ENCODE results near the gene HES7.

The HES7 gene

GRCh38 chr17:8163978-8164814, 40.3 kb upstream of the HES7 start:
- no peak for DNase-seq (ENCODE audit: low read depth)
- H3K4me3 ChIP-seq (ENCODE audit: low read depth, low read length), result no peak overlapping the region
- in situ Hi-C loops (cut with HindIII; ENCODE audit: low sequenced_read_pairs), result no loop called here
- no peak for TF ChIP-seq CTCF (IDR thresholded peaks at IDR 0.05; ENCODE audit: low read depth, low read length, missing control alignments)

- H3K4me3 ChIP-seq (ENCODE audit: low read depth, low read length), result peak overlapping the region; percentile 92
- TF ChIP-seq CTCF (IDR thresholded peaks at IDR 0.05; ENCODE audit: low read depth, low read length, missing control alignments), result no peak
- DNase-seq (ENCODE audit: low read depth), result no peak
- in situ Hi-C loops (cut with HindIII; ENCODE audit: low sequenced_read_pairs), result no loop called here
These were observed 39.4 kb upstream of the HES7 start for GRCh38 chr17:8162997-8163977.

DNA sequence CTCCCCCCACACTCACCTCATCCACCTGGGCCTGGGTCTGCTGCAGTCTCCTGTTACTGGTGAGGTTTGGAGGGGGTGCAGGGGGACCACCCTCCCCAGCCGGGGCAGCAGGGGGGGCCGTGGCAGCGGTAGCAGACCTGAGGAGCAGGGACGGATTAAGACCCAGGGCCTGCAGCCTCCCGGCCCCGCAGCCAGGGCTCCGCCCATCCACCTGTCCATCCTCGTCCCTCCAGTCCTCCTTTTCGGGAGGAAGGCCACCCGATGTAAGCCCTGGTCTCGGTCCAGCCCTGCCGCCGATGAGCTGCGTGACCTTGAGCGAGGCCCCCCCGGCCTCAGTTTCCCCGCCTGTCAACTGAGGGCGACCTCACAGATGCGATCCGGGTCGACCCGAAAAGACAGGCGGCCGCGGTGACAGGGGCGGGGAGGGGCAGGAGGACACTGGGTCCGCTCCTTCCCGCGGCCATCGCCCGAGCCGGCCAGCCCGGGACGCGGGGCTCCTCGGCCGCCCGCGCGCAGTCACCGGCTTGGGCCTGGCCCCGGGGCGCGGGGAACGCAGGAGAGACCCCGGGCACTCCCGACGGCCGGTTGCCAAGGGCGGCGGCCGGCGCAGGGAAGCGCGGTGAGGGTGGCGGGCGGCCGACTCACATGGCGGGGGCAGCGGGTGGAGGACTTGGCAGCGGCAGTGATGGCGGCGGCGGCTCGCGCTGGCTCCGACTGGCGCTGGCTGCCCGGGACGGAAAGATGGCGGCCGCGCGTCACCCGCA, 38.5 kb upstream of the HES7 start, which contains the start of gene VAMP2:
TSS of gene VAMP2 (minus strand) at position 716 of the 764 bp plus-strand sequence. CDS start at position 647, 69 bp downstream.
- DNase-seq (ENCODE audit: low read depth), result no peak
- H3K4me3 ChIP-seq (ENCODE audit: low read depth, low read length), result peak within 1 kb of the TSS; percentile 92
- in situ Hi-C loops (cut with HindIII; ENCODE audit: low sequenced_read_pairs), result no loop called here
- TF ChIP-seq CTCF (IDR thresholded peaks at IDR 0.05; ENCODE audit: low read depth, low read length, missing control alignments), result no peak

DNA sequence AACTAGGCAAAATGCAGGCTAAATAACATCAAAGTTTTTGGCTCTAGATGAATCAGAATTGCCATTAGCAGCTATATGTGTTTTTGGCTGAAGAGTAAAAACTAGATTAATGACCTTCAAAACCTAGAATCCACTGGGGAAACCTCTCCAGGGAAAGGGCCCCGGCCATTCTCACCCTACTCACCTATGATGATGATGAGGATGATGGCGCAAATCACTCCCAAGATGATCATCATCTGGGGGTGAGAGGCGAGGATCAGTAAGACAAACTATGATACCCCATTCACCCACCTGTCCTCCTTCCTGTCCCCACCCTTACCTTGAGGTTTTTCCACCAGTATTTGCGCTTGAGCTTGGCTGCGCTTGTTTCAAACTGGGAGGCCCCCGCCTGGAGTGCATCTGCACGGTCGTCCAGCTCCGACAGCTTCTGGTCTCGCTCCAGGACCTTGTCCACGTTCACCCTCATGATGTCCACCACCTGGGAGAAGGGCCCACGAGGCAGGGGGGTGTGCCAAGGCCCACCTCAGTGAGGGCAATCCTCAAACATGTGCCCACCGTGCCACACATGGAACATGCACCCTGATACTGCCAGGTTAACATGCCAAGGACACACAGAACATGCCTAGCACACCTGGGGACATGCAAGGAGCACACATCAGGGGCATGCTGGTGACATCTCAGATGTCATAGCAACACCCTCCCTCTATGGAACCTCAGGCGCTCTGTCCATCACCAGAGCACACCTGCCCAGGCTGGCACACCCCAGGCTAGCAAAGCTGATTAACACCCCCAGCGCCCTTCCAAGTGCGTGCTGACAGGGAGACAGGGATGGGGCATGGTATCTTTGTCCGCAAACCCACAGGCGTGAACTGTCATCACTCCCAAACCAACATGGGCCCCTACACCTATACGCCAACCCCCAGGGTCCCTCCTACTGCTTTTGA, 37.7 kb upstream of the HES7 start:
- H3K4me3 ChIP-seq (ENCODE audit: low read depth, low read length), result peak overlapping the region; percentile 92
- TF ChIP-seq CTCF (IDR thresholded peaks at IDR 0.05; ENCODE audit: low read depth, low read length, missing control alignments), result no peak
- in situ Hi-C loops (cut with HindIII; ENCODE audit: low sequenced_read_pairs), result no loop called here
- DNase-seq (ENCODE audit: low read depth), result no peak

DNA sequence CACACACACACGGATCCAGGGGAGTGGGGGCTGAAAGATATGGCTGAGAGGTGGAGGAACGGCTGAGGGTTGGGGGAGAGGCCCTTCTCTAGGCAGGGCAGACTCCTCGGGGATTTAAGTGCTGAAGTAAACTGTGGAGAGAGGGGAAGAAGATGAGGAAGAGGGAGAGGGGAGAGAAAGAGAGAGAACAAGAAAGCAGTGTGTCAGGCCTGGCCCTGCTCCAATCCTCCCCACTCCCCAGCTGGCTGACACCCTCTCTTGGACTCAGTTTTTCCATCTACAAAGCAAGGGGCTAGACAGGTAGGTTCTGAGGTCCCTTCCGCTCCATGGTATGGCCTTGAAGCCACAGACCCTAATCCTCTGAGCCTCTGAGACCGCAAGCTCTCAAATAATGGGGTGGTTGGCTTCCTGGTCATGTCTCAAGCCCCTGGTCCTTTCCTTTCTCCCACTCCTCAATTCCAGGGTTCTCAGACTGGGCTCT, 36.9 kb upstream of the HES7 start:
- H3K4me3 ChIP-seq (ENCODE audit: low read depth, low read length), result no peak overlapping the region
- no peak for DNase-seq (ENCODE audit: low read depth)
- in situ Hi-C loops (cut with HindIII; ENCODE audit: low sequenced_read_pairs), result no loop called here
- no peak for TF ChIP-seq CTCF (IDR thresholded peaks at IDR 0.05; ENCODE audit: low read depth, low read length, missing control alignments)

Data from astrocyte of the cerebellum (primary cell).